ENCODE measurements around the gene ANKDD1B. TPM values are rescaled to one million over a fixed set of nuclear protein-coding genes. Genes with fewer than 3 reads are reported as not detected.

The ANKDD1B gene
- polyA plus RNA-seq, 1 donor = 9.7 TPM

- no peak for DNase-seq
Measured at GRCh38 chr5:75706775-75707174, 95.5 kb downstream of the ANKDD1B start.

GRCh38 chr5:75707911-75708509 lies 96.8 kb downstream of the ANKDD1B start:
- DNase-seq = no peak

GRCh38 chr5:75710637-75711036 lies 99.4 kb downstream of the ANKDD1B start:
- DNase-seq = no peak

GRCh38 chr5:75711151-75711550 lies 99.9 kb downstream of the ANKDD1B start:
- no peak for DNase-seq

GRCh38 chr5:75712091-75712490 lies 100.8 kb downstream of the ANKDD1B start:
- DNase-seq = no peak

- no peak for DNase-seq
Measured at GRCh38 chr5:75716715-75717081, 105.4 kb downstream of the ANKDD1B start.

- DNase-seq = peak; percentile 95
Measured at GRCh38 chr5:75717082-75717922, 106.0 kb downstream of the ANKDD1B start, which contains the start of gene POC5. Gene POC5, minus strand, starts transcription at chr5:75717437. Its CDS starts 4,500 bp downstream, at chr5:75712937.

GRCh38 chr5:75720882-75721281 lies 109.6 kb downstream of the ANKDD1B start:
- DNase-seq = no peak

Other genes with a start within 250 kb of the ANKDD1B start
- 63.7 TPM for gene CERT1, start 99.8 kb upstream of the ANKDD1B start, polyA plus RNA-seq (ENCODE audit: insufficient read length)
- gene POLK, start 99.6 kb upstream of the ANKDD1B start, polyA plus RNA-seq (ENCODE audit: insufficient read length) = 36.9 TPM
- 21.7 TPM for gene POC5, start 106.0 kb downstream of the ANKDD1B start, polyA plus RNA-seq (ENCODE audit: insufficient read length)